ENCODE data around the gene VGLL1. TPM values are rescaled to one million over a fixed set of nuclear protein-coding genes. Genes with fewer than 3 reads are reported as not detected.

Gene VGLL1
- not detected for total RNA-seq

GRCh38 chrX:136531951-136532350, at the start of gene VGLL1:
VGLL1 (plus strand) TSS chrX:136532215; CDS start chrX:136536021, 3,806 bp downstream.

GRCh38 chrX:136487647-136488046, 44.4 kb upstream of the VGLL1 start, which contains the start of gene BRS3:
BRS3 (plus strand) TSS chrX:136487947; CDS start chrX:136488115, 168 bp downstream.

GRCh38 chrX:136497556-136498052, 34.4 kb upstream of the VGLL1 start, which contains the start of gene HTATSF1:
HTATSF1 (plus strand) TSS chrX:136497592; CDS start chrX:136497685, 93 bp downstream.

Small RNAs within 50 kb of the gene (small RNA-seq; reads per million reads assigned to genes)
- 0 reads per million in 2 donors for gene MIR934
- 0 reads per million in 2 donors for gene RF00019
- gene RNU6-320P = 0 reads per million in 2 donors

Other genes starting within 250 kb of the VGLL1 start
- not detected for gene ADGRG4, start 231.3 kb upstream of the VGLL1 start, total RNA-seq
- not detected for gene BRS3, start 44.3 kb upstream of the VGLL1 start, total RNA-seq
- gene HTATSF1, start 34.6 kb upstream of the VGLL1 start, total RNA-seq = 10 to 100 TPM; 20.0 to 24.0 TPM
- not detected for gene CD40LG, start 115.9 kb downstream of the VGLL1 start, total RNA-seq
- gene ARHGEF6, start 248.7 kb downstream of the VGLL1 start, total RNA-seq = 1 to 10 TPM; 2.7 to 3.8 TPM